ENCODE measurements around the gene EFNB1.

EFNB1 gene

DNA sequence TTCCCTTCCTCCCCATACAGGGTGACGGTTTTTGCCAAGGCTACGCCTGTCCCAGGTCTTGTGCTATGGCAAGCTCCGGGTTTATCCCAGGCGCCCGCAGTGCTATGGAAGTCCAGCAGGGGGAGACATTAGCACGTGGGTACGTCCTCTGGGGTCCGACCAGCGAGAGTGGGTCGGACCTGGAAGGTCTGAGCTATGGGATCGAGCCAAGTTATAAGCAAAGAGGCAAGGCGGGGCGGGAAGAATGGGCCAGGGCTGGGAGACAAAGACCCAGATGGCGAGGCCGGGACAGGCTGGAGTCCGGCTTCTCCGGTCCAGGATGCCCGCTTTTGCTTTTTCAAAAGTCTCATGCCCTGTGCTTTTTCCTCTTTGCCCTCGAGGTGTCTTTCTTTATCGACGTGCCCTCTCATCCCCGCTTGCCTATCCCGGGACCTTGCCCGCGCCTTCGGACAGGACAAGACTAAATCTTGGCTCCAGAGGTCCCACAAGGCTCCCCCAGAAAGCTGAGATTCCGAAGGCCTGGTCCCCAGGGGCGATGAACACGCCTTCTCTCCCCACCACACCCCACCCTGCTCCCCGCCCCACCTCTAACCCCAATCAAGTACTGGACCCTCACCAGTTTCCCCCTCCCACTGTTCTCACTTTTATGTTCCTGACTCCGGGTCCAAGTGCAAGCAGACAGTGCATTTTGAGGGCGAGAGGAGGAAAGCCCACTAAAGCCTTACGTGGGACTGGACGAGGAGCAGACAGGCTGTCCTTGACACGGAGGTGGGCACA, 785 bp upstream of the EFNB1 start:
- peak; percentile 68 to 69 for DNase-seq

DNA sequence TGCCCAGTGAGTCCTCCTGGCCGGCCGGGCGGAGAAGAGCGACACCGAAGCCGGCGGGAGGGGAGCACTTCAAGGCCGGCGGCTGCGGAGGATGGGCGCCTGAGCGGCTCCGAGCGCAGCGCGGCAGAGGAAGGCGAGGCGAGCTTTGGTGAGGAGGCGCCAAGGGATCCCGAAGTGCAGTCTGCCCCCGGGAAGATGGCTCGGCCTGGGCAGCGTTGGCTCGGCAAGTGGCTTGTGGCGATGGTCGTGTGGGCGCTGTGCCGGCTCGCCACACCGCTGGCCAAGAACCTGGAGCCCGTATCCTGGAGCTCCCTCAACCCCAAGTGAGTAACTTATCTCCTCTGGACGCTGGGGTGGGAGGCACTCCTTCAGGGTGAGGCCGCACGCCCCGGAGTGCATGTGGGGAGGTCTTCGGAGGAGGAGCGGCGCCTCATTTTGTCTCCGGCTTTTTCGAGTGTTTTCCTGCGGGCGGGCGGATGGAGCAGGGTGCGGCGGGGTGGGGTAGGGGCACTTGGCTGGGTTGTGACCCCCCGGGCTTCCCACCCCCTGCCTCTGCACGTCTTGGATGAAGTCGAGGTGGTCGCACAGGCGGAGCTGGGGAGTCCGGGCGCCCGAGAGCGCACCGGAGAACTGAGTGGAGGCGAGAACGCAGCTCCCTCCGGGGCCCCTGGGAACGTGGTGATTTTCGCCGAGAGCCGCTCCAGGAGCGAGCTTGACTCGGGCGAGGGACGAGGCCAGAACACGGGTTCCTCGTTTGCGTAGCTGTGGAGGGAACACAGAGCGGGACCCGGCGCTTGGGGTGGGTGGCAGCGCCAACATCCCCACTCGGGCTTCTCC, 979 bp downstream of the EFNB1 start:
- DNase-seq: peak in 1 of 2 donors; percentile 12

DNA sequence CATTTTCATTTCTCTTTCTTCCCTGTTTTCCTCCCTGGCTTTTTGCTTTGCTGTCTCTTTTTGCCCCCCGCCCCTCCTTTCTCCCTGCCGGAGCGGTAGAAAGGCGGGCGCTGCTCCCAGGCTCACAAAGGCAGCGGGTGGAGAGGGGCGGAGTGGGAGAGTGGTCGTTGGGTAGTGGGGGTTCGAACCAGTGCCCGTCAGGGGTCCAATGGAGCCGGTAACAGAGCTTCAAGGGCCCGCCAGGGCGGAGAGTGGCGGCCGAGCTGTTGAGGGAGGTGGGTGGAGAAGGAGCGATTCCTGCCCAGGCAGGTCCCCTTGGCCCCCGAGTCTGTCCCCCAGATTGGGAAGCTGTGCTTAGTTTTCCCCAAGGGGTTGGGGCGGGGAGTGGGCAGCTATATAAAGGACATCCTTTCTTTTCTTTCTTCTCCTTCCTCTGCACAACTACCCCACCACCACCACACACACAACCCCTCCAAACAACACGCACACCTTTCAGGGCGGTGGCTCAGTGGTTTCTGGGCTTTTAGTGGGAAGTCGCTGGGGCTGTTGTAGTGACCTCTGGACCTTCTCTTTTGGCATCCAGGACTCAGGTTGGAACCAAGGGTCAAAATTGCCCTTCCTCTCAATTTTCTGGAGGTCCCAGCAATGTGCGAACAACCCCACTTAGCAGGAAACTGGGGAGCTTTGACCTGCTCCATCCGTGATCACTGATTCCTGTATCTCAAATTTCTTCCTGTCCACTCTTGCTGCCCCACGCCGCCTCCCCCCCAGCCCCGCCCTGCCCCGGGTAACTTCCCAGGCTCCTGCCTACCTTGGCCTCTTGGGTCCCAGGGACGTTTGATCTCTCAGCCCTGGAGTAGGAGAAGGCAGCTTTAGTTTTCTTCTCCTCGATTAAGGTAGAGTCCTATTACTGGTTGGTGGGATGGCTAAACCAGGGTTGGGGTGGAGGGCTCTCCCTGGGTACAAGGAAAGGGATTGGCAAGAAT, 1.9 kb downstream of the EFNB1 start:
- DNase-seq: no peak

DNA sequence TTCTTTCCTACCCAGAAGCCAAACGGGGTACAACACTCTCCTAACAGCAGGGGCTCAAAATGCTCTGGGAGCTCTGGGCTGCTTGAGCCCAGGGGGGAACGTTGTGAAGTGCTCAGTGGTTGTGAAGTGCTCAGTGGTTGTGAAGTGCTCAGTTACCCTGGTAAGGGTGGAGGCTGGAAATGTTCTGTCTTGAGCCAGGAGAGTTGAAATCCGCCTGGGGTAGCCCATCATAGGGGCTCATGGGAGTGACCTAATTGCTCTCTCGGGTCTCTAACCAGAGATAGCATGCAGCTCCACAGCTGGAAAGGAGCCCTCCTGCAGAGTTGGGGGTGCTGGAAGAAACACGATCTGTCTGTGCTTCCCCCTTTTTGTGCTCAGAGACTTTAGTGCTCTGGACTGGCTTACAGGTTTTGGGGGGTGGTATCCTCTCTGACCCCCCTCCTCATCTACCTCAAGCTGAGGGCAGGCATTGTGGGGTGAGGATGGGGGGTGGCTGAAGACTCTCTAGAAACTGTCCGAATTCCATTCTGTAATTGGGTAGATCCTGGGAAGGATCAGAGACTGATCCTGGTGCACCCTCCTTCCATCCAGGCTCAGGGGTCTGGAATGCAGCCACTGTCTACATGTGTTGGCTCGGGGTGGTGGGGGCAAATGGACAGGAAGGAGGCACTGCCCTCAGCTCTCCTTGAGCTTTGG, 2.7 kb downstream of the EFNB1 start:
- DNase-seq: no peak

DNA sequence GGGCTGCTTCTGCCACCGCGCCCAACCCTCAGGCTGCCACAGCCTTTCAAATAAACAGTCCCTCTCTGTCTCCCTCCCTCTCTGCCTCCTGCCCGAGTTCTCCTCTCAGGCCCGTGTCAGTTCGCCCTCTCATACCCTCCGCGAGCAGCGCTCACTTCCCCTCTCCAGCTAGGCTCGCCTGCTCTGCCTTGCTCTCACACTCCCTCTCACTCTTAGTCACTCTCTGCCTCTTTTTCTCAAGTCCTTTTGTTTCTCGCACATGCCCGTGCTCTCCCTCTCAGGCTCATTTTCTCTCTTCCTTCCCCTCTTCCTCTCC, 3.2 kb downstream of the EFNB1 start:
- peak; percentile 60 to 64 for DNase-seq

DNA sequence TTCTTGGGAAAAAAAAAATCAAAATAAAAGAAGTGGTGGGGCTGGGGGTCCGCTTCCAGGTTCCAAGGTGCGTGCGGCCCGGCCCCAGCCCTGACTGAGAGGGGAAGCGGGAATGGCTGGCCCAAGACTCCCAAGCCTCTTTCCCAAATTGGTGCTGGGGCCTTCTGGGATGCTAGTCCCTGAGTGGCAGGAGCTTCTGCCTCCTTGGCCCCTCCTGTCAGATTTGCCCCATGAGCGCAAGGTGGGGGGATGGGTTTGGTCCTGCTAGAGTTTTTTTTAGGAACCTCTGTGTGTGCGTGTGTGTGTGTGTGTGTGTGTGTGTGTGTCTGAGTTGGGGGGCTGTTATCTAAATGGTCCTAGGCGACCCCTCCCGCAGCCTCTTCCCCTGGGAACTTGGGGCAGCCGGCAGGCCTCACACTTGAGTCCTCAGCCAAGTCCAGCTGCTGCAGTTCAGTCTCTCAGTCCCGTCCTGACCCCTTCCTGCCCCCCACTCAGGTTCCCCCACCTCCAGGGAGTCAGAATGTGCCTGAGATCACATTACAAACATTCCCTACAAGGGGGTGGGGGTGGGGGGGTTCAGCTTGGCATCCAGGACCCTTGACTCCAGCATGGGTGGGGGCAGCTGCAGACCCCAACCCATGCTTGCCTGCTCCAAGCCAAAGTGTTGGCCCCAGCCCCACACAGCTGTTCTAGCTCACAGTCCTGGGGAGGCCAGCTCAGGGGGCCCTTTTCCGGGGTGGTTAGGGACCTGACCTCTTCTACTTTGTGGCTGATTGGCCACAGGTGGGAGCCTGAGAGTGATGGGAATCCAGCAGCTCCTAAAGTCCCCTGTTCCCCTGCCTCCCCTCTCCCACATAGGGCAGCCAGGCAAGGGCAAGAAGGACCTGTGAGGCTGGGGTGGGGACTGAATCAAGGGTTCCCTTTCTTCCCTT, 4.0 kb downstream of the EFNB1 start:
- DNase-seq: no peak

DNA sequence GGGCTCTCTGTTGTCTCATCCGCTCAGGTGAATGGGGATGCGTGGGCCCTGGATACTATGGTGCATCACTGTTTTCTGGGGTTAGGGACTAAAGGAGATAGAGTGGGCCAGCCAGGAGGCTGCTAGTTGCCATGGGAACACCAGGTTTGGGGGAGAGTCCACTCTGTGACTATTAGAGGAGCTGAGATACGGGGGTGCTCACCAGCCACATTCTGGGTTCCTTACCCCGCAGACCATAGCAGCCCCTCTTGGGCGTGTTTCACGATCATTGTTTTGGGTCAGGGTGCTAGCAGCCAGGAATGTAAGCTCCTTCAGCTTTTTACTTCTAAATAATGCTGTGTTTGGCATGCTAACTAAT, 4.6 kb downstream of the EFNB1 start:
- DNase-seq: no peak

DNA sequence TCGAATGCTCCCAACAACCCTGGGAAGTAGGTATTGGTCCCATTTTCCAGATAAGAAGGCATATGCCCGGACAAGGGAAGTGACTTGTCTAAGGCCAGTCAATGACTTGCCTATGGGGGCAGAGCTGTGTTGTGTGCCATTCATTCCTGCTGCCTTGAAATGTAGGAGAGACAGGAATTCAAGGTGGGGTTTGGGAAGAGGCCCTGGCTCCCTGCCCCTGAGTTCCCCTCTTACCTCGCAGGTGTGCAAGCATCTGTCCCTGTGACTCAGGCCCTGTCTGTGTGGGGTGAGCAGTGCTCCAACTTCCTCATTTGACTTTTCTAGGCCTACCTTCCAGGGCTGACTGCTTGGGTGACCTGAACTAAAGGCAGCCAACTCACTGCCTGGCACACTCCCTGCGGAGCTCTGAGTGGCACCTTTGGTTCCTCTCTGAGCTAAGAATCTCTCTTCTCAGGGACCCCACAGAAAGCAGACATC, 5.1 kb downstream of the EFNB1 start:
- no peak for DNase-seq

DNA sequence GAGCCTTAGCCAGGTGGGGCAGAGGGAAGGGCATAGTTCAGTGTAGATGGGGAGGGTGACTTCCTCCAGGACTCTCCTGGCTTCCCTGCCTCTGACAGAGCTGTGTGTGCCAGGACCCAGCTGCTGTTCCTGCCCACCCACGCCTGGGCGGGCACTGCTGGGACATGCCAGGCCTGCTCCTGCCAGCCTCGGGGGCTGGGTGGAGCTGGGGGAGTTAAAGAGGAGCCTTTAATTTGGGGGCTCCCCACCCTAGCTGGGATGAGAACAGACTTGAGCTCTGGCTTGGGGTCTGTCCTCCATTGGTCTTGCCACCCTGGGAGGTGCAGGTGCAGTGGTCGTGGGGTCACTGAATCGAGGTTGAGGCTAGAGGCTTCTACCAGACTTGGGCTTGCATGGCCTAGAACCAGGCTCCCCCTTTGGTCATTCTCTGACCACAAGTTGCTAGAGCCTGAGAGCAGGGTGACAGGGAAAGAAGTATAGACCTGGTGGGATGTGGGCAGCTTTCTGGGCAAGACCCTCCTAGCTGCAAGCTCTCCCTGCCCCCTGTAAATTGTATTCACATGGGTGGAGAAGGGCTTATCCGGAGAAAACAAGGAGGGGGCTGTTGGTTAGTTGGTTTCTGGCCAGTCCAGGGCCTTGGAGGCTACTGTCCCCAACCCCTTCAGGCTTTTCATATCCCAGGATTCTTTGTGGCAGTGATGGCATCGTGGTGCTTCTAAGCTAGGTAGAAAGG, 5.7 kb downstream of the EFNB1 start:
- DNase-seq: no peak

DNA sequence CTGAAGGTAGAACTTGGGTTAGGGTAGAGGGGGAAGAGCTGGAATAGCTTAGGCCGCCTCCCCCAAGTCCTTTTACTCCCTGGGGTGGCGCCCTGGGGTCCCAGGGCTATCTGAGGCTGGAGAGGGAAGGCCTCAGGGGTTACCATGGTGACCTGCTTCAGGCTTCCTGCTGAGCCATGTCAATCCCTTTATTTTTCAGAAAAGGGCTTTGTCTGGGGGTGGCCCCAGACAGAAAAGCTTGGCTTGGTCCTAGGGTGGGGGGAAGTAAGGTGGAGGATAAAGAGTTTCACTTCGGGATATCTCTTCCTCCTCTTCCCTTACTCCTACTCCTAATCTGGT, 6.3 kb downstream of the EFNB1 start:
- DNase-seq: no peak

DNA sequence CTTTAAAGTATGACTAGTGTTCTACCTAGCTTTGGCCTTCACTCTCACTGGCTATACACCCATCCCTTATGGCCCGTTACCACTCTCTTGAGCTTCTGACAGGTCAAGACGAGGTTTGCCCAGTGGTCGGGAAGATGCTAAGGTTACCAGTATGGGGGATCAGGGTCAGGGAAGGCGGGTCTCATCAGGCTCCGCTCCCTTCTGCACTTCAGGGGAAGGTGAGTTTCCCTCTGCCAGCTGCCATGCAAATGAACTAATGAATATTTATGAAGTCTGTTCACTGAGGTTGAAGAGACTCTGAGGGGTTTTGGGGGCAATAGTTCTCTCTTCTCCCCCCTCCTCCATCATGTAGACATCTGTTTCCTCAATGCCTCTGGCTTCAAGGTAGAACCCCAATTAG, 6.6 kb downstream of the EFNB1 start:
- DNase-seq: no peak

DNA sequence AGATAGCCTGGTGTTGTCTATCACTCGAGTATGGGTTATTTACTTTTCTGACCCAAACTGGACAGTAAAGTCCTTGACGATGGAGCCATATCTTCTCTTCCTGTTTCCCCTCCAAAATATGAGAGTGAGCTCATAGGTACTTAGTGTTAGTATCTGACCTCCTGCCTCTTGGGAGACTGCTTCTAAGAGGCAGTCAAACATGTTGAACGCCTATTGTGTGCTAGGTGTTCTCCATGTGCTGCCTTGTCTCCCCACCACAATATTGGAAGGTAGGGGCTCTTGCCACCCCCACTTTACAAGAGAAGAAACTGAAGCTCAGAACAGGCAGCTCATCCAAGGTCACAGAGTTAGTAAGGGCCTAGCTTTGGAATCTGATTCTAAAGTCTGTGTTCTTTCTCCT, 8.3 kb downstream of the EFNB1 start:
- no peak for DNase-seq

DNA sequence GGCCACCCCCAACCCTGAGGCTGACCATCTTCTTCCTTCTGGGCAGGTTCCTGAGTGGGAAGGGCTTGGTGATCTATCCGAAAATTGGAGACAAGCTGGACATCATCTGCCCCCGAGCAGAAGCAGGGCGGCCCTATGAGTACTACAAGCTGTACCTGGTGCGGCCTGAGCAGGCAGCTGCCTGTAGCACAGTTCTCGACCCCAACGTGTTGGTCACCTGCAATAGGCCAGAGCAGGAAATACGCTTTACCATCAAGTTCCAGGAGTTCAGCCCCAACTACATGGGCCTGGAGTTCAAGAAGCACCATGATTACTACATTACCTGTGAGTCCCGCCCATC, 9.7 kb downstream of the EFNB1 start:
- no peak for DNase-seq

DNA sequence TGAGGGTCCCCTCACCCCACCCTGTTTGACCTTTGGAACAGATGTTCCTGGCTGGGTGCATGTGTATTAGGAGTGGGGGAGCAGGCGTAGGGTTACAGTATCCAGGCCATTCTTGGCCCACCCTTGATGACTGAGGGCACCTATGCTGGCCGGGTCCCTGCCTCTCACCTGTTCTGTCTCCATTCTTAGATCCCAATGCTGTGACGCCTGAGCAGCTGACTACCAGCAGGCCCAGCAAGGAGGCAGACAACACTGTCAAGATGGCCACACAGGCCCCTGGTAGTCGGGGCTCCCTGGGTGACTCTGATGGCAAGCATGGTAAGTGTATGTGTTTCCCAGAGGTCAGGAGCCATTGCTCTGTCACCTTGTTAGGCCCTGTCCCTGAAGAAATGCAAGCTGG, 10.9 kb downstream of the EFNB1 start:
- no peak for DNase-seq

DNA sequence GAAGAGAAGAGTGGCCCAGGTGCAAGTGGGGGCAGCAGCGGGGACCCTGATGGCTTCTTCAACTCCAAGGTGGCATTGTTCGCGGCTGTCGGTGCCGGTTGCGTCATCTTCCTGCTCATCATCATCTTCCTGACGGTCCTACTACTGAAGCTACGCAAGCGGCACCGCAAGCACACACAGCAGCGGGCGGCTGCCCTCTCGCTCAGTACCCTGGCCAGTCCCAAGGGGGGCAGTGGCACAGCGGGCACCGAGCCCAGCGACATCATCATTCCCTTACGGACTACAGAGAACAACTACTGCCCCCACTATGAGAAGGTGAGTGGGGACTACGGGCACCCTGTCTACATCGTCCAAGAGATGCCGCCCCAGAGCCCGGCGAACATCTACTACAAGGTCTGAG, 11.4 kb downstream of the EFNB1 start:
- DNase-seq: no peak

DNA sequence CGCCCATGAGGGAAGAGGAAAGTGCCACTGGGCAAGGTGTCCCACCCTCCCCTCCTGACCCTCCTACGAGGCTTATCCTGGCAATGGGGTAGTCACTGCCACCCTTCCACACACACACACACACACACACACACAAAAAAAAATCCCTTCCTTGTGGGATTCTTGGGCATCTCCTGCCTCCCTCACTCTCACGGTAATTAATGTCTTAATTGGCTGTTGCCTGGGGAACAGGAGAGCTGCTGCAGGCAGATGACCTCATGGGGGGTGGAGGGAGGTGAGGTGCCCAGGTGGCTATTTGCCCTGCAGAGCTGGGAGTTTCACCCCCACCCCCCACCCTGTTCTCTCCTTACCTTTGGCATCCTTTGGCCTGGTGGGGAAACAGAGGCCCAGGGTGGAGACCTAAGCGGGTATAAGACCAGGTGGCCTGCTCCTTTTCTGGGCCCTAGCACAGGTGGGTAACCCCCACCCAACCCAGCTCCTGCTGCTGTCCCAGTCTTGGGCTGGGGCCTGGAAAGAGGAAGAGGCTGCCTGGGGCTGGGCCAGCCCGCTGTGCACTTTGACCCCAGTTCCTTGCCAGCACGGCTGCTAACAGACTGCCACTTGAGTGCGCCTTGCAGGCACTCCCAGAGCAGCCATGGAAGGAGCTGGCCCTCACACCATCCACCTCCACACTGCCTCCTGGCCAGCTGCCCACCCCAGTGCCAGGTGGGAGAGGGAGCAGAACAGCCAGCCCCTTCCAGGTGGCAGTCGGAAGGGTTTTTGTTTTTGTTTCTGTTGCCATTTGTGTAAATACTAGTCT, 12.6 kb downstream of the EFNB1 start:
- DNase-seq: peak; percentile 29 to 39

DNA sequence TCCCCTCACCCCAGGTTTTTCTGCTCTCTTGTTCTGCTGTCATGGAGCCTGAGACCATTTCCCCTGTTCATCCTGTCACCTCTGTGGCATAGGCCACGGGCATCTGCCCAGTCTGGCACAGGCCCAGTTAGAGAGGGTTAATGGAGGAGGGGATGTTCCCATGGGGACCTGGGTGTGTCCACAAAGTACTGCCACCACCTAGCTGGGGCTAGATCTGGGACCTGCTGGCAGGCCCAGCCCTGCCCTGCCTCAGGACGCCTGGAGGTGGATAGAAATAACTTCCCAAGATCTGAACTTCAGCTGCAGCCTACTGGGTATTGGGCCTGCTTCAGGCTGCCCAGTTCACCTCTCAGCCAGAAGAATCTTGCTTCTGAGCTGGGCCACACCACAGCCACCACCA, 13.5 kb downstream of the EFNB1 start:
- no peak for DNase-seq

DNA sequence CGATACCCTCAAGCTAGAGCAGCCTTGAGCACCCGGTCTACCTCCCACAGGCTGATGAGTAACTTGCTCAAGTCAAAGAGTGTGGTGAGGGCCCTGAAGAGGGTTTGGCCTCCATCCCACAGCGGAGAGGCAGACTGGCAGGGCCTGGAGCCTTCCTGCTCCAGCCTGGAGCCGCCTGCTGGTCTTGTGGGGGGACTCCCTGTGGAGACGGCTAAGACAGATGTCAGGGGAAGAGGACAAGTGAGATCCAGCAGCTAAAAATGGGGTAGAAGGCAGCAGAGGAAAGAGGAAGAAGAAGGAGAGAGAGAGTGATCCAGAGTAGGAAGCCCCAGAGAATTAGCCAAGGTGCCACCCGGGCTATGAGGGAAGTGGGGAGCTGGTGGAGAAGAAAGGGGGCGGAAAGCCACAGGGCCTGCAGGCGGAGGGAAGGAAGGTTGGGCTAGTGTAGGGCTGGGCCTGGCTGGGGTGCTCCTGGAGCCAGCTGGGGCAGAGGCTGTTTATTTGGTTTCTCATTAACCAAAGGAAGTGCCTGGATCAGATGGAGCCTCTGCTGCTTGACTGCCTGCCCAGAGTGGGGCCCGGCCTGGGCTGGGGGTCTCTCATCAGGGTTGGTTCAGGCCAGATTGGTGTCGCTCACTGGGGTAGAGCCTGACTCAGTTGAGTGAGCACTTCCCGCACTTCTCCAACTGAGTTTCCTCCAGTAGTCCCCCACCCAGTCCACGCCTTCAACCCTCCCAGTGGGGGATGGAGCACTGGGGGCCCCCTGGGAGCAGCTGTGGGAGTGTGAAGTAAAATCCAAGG, 14.2 kb downstream of the EFNB1 start:
- DNase-seq: peak; percentile 73 to 75

DNA sequence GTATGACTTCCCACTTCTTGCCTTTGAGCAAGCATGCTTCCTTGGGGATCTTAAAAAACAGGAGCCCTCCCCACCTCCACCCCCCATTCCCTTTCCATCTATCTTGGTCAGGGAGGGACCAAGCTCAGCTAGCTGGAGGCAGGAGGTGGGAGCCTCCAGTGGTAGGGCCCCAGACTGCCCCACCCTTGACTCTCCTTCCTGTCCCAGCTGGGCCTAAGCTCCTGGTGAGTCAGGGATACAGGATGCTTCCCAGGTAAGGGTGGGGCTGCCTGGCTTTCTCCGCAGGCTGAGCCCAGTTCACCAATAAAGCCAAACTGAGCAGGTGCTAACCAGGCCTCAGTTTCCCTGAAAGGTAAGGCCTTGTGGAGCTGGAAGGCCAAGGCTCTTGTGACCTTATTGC, 15.2 kb downstream of the EFNB1 start:
- DNase-seq: no peak
